GM19025 (cell line): ENCODE results near the gene SLC6A18.

Source experiments
- ATAC-seq: cut with Tn5 transposase; IDR thresholded peaks from one replicate; pipeline ENCODE4 v1.9.1; 2021; ENCODE audit warnings: mild to moderate bottlenecking, low read depth, moderate library complexity; ENCODE audit not compliant: unreplicated experiment

The SLC6A18 gene

GRCh38 chr5:1186351-1187233 is 38.6 kb upstream of the SLC6A18 start:
- ATAC-seq = no peak

GRCh38 chr5:1187234-1187949 is 37.8 kb upstream of the SLC6A18 start:
- no peak for ATAC-seq

DNA sequence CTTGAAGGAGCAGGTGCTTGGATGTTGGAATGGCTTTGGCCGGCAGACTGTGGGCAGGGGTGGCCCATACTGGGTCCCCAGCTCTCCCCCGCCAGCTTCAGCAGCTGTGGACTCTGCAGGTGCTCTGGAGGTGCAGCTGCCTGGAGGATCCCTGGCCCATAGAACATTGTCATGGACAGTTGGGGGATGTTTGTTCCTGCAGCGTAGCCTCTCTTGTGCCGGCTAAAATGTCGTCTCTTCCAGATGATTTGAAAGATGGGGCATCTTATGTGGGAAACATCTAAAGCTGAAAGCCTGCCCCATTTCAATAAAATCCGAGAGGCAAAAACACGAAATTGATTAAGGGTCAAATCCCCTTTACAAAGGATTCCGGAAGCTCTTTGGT is 37.2 kb upstream of the SLC6A18 start:
- no peak for ATAC-seq

DNA sequence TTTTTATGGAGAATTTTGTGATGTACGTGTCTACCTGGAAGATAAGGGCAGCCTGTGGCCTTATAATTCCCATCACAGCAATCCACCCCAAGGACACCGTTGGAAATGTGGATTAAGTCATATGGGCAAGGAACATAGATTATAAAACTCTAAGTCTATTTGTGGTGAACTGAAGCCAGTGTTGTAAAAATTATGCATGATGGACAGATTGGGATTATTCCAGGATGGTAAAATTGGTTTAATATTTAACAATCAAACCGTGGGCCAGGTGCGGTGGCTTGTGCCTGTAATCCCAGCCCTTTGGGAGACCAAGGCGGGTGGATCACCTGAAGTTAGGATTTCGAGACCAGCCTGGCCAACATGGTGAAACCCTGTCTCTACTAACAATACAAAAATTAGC is 36.7 kb upstream of the SLC6A18 start:
- no peak for ATAC-seq

DNA sequence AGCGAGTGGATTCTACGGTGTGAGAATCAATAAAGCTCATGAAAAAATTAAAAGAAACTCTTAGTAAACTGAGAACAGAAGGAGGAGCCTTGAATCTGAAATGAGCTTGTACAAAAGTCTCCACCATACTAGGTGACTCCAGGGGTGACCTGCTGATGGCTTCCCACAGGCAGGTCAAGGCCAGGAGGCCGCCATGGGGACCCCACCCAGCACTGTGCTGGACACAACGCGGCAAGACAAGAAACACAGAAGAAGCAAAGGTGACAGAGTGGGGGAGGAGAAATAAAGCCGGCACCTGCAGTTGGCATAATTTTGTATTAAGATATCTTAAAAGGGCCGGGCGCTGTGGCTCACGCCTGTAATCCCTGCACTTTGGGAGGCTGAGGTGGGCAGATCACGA is 35.9 kb upstream of the SLC6A18 start:
- no peak for ATAC-seq

DNA sequence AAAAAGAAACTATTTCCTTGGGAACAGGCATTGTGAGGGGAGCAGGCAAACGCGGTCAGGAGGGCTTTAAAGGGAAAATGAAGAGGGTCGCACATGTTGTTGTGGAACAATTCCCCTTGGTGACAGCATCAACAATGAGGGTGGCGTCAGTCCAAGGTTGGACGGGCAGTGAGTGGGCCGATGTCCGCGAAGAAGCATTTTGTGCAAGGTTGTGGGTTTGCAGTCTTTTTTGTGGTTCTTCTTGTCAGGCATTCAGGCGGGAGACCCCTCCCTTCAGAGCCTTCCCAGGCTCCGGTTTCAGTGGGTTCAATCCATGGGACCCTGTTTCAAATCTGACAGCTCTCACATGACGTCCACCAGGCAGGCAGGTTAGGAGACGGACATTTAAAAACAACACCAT is 34.9 kb upstream of the SLC6A18 start:
- no peak for ATAC-seq

DNA sequence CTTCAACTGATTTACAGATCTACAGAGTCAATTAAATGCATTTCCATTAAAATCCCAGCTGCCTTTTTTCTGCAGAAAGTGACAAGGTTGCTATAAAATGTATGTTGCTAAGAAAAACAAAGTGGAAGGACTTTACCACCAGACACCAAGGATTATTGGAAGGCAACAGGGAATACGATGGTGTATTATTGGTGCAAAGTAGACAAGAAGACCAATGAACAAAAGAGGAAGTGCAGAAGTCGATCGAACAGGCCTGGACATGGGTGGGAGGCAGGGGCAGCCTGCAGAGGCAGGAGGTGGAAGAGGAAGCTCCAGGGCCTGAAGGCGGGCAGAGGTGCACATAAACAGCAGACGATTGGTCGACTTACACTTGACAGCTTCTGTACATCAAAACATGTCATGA is 34.3 kb upstream of the SLC6A18 start:
- no peak for ATAC-seq

- no peak for ATAC-seq
These were observed 32.1 kb upstream of the SLC6A18 start for GRCh38 chr5:1192971-1193590.

DNA sequence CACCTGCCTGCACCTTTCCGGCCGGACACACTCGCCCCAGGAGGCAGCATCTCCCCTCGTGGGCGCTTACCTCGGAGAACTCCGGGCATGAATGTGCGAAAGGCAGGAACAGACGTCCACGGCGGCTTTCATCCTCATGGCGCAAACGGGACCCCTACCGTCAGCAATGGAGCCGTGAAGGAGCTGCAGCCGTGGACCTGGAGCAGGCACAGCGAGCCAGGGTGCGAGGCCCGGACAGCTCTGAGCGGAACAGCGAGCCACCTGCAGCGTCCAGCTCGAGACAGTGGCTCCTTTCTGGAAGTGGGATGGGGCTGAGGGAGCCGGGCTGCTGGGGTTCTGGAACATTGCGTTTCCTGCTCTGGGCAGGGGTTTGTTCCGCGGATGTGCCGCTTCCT is 31.6 kb upstream of the SLC6A18 start:
- ATAC-seq = no peak

GRCh38 chr5:1194378-1194777 is 30.8 kb upstream of the SLC6A18 start:
- ATAC-seq = no peak

DNA sequence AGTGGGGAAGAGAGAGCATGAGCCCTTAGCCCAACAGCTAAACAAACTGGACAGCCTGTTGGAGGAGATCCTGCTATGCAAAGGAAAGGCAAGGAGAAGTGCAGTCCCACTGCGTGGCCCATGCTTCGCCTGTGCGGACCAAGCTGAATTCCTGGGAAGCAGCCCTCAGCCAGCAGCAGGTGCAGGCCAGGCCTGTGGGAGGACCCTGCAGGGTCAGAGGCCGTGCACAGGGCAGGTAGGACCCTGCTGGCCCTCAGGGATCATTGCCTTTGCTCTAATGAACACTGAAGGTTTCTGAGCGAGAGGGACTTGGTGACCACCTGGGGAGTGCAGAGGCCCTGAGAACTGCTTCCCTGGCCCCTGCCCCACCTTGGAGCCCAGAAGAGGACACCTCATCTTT is 29.7 kb upstream of the SLC6A18 start:
- ATAC-seq = no peak

DNA sequence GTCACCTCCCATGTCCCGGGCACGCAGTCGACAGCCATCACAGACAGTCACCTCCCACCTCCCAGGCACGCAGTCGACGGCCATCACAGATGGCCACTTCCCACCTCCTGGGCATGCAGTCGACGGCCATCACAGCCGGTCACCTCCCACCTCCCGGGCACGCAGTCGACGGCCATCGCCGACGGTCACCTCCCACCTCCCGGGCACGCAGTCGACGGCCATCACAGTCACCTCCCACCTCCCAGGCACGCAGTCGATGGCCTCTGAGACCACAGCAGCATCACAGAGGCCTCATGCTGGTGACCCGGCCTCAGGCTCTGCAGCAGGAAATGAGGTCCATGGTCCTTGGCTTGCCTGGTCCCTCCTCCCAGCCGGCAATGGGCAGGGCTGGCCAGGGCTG is 29.3 kb upstream of the SLC6A18 start:
- ATAC-seq = no peak

DNA sequence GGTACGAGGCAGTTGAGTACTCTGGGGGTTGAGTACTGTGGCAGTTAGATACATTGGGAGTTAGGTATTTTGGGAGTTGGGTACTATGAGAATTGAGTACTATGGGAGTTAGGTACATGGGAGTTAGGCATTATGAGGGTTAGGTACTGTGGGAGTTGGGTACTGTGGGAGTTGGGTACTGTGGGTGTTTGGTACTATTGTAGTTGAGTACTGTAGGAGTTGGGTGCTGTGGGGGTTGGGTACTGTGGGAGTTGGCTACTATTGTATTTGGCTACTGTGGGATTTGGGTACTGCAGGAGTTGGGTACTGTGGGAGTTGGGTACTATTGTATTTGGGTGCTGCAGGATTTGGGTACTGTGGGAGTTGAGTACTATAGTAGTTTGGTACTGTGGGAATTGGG is 28.6 kb upstream of the SLC6A18 start:
- ATAC-seq = no peak

DNA sequence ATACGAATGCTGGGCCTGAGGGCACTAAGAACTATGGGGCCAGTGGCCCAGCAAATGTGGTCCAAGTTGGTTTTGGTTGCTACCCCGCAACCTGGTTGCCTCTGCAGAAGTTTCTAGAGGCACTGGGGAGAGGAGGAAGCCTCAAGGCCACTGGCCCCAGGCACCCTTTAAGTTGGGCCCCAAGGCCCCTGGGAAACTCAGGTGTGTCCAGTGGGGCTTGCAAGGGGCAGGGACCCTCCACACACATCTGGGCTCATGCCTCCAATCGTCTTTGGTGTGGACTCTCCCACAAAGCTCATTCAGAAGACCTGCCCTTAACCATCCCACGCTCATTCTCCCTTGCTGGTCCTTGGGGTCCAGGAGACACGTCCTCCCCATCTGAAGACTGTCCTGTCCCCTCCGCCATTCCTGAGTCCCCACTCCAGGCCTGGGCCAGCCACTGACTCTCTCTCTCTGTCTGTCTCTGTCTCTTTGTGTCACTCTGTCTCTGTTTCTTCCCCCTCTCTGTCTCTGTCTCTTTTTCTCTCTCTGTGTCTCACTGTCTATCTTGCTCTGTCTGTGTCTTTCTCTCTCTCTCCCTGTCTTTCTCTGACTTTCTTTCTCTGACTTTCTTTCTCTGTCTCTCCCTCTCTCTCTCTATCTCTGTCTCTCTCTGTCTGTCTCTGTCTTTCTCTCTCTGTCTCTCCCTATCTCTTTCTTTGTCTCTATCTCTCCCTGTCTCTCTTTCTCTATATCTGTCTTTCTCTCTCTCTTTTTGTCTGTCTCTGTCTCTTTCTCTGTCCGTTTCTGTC is 27.1 kb upstream of the SLC6A18 start:
- no peak for ATAC-seq

DNA sequence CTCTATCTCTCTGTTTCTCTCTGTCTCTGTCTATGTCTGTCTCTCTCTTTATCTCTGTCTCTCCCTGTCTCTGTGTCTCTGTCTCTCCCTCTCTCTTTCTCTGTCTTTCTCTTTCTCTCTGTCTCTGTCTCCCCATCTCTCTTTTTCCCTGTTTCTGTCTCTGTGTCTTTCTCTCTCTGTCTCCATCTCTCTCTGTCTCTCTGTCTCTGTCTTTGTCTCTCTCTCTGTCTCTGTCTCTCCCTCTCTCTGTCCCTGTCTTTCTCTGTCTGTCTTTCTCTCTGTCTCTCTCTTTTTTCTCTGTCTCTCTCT is 25.9 kb upstream of the SLC6A18 start:
- no peak for ATAC-seq

DNA sequence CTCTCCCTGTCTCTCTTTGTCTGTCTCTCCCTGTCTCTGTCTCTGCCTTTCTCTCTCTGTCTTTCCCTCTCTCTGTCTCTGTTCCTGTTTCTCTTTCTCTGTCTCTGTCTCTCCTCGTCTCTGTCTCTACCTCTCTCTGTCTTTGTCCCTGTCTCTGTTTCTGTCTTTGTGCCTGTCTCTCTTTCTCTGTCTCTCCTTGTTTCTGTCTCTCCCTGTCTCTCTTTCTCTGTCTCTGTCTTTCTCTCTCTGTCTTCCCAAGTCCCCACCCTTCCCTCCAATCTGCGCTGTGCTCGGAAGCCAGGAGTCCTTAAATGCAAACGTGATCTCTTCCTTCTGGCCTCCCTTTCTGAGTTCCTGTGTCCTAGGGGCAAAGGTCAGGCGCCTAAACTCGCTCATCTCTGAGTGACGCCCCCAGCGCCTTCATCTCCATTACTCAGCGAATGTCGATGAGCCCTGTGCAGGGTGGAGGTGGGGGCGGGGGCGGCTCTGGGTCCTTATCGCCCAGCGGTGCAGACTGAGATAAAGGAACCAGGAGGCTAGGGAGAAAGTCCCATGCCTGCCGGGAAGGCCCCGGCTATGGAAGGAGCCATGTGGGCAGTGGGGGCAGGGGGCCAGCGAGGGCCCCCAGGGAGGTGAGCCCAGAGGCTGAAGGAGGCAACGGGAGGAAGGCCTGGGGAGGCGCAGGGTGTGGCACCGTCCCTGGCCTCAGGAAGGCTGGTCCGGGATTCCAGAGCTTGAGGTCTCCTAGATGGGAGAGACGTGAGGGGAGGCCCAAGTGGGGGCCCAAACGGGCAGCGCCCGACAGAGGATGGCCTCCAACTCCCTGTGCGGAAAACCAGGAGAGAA is 25.3 kb upstream of the SLC6A18 start:
- ATAC-seq = no peak

DNA sequence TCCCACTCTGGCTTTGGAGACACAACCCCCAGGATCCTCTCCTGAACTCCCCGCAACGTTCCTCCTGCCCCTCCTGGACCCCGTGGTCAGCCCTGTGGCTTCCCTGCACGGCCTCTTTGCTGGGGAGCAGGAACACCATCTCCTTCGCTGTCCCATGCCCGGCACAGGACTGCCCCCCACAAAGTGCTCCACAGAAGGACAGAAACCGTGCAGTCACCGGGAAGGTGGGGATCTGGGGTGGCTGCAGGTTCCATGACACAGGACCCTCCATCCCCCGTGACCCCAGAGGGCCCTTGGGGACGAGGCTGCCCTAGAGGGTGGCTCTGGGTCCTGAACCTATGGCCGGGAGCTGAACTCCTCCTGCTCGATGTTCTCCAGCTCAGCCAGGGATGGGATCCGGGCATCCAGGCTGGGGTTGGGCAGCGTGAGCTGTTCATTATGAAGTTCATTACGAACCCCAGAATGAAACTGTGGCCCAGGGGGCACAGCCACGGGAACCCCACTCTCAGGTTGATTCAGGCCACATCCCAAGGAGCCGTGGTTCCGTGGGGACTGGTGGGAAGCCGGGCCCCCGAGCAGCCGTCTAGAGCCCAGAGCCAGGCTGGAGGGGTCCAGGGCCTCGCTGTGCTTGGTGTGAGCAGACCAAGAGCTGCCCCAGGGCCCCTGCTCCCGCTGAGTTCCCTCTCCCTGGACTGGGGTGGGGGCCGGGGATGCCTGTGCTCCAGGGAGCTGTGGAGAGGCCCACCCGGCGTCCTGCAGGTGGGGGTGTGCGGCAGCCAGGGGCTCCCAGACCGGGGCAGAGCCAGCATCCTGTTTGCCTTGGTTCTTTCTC is 24.5 kb upstream of the SLC6A18 start:
- ATAC-seq = no peak

DNA sequence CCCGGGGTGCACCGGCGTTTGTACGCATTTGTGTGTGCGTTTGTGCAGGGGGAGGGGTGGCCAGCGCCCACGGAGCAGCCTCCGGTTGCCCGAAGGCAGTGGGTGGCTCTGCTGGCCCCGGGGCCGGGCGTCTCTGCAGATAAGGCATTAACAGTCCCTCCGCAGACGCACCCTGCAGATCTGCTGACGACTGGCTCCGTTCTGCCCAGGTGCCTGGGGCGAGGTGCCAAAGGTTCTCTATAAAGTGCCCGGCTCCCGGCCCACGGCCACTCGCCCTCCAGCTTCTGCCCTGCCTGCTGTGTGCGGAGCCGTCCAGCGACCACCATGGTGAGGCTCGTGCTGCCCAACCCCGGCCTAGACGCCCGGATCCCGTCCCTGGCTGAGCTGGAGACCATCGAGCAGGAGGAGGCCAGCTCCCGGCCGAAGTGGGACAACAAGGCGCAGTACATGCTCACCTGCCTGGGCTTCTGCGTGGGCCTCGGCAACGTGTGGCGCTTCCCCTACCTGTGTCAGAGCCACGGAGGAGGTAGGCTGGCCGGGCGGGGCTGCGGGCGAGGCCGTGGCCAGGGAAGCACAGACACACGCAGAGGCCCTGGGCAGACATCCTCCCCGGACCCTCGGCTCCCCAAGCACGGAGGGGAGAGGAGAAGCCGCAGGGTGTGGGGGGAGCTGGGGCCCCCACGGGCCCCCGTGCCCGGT is 23.7 kb upstream of the SLC6A18 start, which contains the start of gene SLC6A19:
SLC6A19 (plus strand) TSS at position 269 of the 699 bp plus-strand sequence; CDS start at position 325, 56 bp downstream.
- no peak for ATAC-seq
